ENCODE results near the gene CSF2RB. TPM values are rescaled to one million over a fixed set of nuclear protein-coding genes. Genes with fewer than 3 reads are reported as not detected.
A peak's percentile ranks its signal among the peaks of the same experiment; 100 is the strongest.

The CSF2RB gene
- total and polyA plus RNA-seq, 2 of the 13 experiments (the other 11 are each of a cell fraction or from before 2014, with no cell fraction given) = not detected

- TF ChIP-seq, protein P1, sequence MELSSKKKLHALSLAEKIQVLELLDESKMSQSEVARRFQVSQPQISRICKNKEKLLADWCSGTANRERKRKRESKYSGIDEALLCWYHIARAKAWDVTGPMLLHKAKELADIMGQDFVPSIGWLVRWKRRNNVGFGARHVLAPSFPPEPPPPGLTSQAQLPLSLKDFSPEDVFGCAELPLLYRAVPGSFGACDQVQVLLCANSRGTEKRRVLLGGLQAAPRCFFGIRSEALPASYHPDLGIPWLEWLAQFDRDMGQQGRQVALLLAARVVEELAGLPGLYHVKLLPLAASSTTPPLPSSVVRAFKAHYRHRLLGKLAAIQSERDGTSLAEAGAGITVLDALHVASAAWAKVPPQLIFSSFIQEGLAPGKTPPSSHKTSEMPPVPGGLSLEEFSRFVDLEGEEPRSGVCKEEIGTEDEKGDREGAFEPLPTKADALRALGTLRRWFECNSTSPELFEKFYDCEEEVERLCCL (CRISPR knock-in tag; IDR thresholded peaks at IDR 0.05; ENCODE audit: borderline replicate concordance) = no peak
- TF ChIP-seq ZBED4 (CRISPR knock-in tag; IDR thresholded peaks at IDR 0.05; ENCODE audit: borderline replicate concordance) (0 out of 2 replicates have a peak, but pooled peaks have one; percentile 12), DNMT1 (CRISPR knock-in tag; IDR thresholded peaks at IDR 0.05) (no peak), CC2D1A (CRISPR knock-in tag; IDR thresholded peaks at IDR 0.05) (no peak), SMAD3 (CRISPR knock-in tag; IDR thresholded peaks at IDR 0.05) (0 out of 2 replicates have a peak, but pooled peaks have one; percentile 28), ZGPAT (CRISPR knock-in tag; IDR thresholded peaks at IDR 0.05) (peak; percentile 48; the same call in 1 of the 2 replicates), ERF (CRISPR knock-in tag; IDR thresholded peaks at IDR 0.05) (0 out of 2 replicates have a peak, but pooled peaks have one; percentile 54), KDM5B (CRISPR knock-in tag; IDR thresholded peaks at IDR 0.05; ENCODE audit: borderline replicate concordance) (peak; percentile 2; the same call in 1 of the 2 replicates), ZNF879 (CRISPR knock-in tag; IDR thresholded peaks at IDR 0.05) (no peak), ZBTB37 (CRISPR knock-in tag; IDR thresholded peaks at IDR 0.05) (no peak), ZNF616 (CRISPR knock-in tag; IDR thresholded peaks at IDR 0.05; ENCODE audit: low read depth) (no peak), ETV5 (CRISPR knock-in tag; IDR thresholded peaks at IDR 0.05; ENCODE audit: borderline replicate concordance) (peak; percentile 97)
- TF ChIP-seq, protein P2, sequence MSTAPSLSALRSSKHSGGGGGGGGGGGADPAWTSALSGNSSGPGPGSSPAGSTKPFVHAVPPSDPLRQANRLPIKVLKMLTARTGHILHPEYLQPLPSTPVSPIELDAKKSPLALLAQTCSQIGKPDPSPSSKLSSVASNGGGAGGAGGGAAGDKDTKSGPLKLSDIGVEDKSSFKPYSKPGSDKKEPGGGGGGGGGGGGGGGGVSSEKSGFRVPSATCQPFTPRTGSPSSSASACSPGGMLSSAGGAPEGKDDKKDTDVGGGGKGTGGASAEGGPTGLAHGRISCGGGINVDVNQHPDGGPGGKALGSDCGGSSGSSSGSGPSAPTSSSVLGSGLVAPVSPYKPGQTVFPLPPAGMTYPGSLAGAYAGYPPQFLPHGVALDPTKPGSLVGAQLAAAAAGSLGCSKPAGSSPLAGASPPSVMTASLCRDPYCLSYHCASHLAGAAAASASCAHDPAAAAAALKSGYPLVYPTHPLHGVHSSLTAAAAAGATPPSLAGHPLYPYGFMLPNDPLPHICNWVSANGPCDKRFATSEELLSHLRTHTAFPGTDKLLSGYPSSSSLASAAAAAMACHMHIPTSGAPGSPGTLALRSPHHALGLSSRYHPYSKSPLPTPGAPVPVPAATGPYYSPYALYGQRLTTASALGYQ (CRISPR knock-in tag; IDR thresholded peaks at IDR 0.05) = no peak
- TF ChIP-seq, protein P3, sequence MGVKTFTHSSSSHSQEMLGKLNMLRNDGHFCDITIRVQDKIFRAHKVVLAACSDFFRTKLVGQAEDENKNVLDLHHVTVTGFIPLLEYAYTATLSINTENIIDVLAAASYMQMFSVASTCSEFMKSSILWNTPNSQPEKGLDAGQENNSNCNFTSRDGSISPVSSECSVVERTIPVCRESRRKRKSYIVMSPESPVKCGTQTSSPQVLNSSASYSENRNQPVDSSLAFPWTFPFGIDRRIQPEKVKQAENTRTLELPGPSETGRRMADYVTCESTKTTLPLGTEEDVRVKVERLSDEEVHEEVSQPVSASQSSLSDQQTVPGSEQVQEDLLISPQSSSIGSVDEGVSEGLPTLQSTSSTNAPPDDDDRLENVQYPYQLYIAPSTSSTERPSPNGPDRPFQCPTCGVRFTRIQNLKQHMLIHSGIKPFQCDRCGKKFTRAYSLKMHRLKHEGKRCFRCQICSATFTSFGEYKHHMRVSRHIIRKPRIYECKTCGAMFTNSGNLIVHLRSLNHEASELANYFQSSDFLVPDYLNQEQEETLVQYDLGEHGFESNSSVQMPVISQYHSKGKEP (CRISPR knock-in tag; IDR thresholded peaks at IDR 0.05) = no peak
- TF ChIP-seq, protein P4, sequence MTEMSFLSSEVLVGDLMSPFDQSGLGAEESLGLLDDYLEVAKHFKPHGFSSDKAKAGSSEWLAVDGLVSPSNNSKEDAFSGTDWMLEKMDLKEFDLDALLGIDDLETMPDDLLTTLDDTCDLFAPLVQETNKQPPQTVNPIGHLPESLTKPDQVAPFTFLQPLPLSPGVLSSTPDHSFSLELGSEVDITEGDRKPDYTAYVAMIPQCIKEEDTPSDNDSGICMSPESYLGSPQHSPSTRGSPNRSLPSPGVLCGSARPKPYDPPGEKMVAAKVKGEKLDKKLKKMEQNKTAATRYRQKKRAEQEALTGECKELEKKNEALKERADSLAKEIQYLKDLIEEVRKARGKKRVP (CRISPR knock-in tag; IDR thresholded peaks at IDR 0.05) = peak in 1 of 2 experiments; percentile 31; a peak in 1 of 4 replicates
Measured at GRCh38 chr22:36977947-36978660, 64.7 kb downstream of the CSF2RB start (continued).

Data from HepG2 (cell line).